ENCODE measurements around the gene PLXNA2.

The PLXNA2 gene

GRCh38 chr1:207973898-207974568 lies 270.2 kb downstream of the PLXNA2 start:
- TF ChIP-seq POLR2A (IDR thresholded peaks at IDR 0.05; ENCODE audit: low read depth, low read length), result no peak
- TF ChIP-seq POLR2AphosphoS5 (IDR thresholded peaks at IDR 0.05; ENCODE audit: low read depth, low read length), result no peak
- TF ChIP-seq TAF1 (IDR thresholded peaks at IDR 0.05; ENCODE audit: borderline replicate concordance, low read depth, low read length), result no peak
- FAIRE-seq (no peak), DNase-seq (ENCODE audit: insufficient read length) (no peak)

- FAIRE-seq, result no peak
- TF ChIP-seq POLR2AphosphoS5 (IDR thresholded peaks at IDR 0.05; ENCODE audit: low read depth, low read length) (no peak), TAF1 (IDR thresholded peaks at IDR 0.05; ENCODE audit: borderline replicate concordance, low read depth, low read length) (no peak), POLR2A (IDR thresholded peaks at IDR 0.05; ENCODE audit: low read depth, low read length) (no peak)
- DNase-seq (ENCODE audit: insufficient read length), result no peak
Measured at GRCh38 chr1:207972337-207972736, 271.8 kb downstream of the PLXNA2 start.

Data from GM12892 (cell line).